Measurements from ENCODE around the gene ARHGEF11.

GRCh38 chr1:156945881-156946661 lies 99.5 kb downstream of the ARHGEF11 start:
- TF ChIP-seq CTCF (IDR thresholded peaks at IDR 0.05) (no peak), POLR2A (IDR thresholded peaks at IDR 0.05) (no peak), EP300 (IDR thresholded peaks at IDR 0.05) (no peak)

Data from upper lobe of left lung (tissue), 4 donors.